HG03558 (cell line): Measurements from ENCODE around the gene THAP7.

ENCODE experiments used
- ATAC-seq: cut with Tn5 transposase; IDR thresholded peaks from one replicate; pipeline ENCODE4 v1.9.1; 2021; ENCODE audit warnings: moderate number of reproducible peaks; ENCODE audit not compliant: unreplicated experiment; ENCODE audit errors: extremely low read depth

Gene THAP7

DNA sequence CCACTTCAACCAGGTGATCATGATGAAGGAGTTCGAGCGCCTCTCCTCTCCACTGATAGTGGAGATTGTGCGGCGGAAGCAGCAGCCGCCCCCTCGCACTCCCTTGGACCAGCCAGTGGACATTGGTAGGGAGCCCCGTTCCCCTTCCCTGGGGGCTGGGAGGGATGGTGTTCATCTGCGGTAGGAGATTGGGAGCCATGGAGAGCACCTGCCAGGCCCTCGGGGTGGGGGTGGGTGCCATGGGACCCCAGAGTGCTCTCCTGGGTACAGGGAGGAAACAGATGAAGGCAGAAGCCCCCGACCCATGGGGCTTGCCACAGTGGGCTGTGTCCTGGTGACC lies 7.0 kb downstream of the THAP7 start:
- ATAC-seq, result no peak

DNA sequence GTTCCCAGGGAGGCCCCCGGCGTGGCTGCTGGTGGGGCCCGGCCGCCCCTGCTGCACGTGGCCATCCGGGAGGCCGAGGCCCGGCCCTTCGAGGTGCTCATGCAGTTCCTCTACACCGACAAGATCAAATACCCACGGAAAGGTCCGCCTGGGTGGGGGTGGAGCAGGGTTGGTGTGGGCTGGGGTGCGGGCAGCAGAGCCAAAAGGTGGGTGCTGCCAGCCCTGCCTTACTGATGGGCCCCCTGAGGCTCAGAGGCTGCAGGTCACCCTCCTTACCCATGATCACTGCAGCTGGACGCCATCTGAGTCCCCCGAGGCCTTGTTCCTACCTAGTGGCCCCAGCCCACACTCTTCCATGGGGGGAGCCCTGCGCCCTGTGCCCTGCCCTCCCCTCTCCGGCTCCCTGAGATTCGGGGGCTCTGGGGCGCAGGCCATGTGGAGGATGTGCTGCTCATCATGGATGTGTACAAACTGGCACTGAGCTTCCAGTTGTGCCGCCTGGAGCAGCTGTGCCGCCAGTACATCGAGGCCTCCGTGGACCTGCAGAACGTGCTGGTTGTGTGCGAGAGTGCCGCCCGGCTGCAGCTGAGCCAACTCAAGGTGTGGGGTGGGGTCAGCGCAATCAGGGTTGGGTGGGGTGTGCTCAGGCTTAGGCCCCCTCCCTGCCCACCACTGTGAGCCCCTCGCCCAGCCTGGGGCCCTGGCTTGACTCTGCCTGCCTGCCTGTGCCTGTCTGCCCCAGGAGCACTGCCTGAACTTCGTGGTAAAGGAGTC lies 7.6 kb downstream of the THAP7 start:
- no peak for ATAC-seq

DNA sequence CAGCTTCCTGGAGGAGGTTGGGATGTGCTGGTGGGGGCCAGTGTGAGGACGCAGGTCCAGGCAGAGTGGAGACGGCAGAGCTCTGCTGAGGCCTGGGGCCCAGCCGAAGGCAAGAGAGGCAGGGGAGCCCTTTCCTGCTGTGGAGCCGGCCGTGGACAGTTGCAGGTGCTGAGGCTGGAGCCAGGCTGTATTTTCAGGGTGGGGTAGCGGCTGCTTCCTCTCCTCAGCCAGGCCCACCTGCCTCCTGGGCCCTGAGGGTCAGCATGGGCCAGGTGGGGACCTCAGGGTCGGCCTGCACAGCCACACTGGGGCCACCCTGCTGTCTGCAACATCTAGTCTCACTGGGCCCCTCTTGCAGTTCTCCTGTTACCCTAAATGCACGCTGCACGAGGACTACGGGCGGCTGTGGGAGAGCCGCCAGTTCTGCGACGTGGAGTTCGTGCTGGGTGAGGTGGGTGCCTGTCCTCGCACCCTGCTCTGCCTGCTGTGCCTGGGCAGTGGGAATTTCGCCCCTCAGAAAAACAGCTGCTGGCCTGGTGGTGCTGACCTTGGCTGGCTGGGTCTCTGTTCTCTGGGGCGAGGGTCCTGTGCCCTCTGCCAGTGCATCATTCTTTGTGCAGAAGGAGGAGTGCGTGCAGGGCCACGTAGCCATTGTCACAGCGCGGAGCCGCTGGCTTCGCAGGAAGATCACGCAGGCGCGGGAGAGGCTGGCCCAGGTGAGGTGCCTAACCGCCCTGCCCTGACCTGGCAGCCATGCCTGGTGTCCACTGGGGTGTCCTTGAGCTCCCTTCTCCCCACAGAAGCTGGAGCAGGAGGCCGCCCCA lies 8.4 kb downstream of the THAP7 start:
- no peak for ATAC-seq

DNA sequence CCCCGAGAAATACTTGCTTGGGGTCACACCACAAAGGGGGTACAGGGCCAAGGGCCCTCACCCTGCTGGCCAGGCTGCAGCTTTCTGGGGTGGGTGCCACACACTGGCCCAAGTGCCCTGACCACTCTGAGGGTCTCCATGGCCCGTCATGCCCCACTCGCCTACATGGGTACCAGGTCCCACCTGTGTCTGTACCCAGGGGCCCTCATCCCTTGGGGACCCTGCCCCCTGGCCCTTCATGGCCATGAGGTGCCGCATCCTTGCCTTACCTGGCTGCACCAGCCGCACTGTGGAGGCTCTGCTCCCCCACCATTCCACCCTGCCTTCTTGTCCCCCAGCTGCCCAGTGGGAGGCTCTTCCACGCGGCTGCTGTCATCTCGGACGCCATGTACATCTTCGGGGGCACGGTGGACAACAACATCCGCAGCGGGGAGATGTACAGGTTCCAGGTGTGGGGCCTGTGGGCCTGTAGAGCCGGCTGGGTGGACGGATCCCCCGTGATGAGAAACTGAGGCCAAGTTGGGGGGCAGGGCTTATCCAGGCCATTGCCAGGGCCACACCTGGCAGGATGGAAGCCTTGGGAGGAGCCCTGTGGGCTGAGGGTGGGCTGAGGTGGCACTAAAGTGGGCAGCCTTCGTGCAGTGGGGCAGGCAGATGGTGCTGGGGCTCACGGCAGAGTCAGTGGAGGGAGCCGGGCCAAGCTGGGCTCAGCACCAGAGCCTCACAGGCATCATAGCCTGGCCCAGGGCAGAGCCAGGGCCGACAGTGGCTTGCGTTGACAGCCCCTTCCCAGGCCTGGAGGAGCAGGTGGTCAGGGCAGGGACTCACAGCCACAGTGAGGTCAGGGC lies 9.2 kb downstream of the THAP7 start:
- no peak for ATAC-seq

DNA sequence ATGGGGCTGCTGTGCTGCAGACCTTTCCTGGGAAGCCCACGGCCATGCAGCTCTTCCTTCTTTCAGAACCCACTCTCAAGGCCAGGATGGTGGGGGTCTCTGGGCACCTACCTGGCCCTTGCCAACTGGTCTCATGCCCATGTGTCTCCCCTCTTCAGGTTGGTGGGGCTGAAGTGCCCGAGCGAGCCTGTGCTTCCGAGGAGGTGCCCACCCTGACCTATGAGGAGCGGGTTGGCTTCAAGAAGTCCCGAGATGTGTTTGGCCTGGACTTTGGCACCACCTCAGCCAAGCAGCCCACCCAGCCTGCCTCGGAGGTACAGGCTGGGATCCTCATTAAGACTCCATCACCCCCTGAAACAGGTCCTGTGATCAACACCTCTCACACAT lies 9.9 kb downstream of the THAP7 start:
- no peak for ATAC-seq

DNA sequence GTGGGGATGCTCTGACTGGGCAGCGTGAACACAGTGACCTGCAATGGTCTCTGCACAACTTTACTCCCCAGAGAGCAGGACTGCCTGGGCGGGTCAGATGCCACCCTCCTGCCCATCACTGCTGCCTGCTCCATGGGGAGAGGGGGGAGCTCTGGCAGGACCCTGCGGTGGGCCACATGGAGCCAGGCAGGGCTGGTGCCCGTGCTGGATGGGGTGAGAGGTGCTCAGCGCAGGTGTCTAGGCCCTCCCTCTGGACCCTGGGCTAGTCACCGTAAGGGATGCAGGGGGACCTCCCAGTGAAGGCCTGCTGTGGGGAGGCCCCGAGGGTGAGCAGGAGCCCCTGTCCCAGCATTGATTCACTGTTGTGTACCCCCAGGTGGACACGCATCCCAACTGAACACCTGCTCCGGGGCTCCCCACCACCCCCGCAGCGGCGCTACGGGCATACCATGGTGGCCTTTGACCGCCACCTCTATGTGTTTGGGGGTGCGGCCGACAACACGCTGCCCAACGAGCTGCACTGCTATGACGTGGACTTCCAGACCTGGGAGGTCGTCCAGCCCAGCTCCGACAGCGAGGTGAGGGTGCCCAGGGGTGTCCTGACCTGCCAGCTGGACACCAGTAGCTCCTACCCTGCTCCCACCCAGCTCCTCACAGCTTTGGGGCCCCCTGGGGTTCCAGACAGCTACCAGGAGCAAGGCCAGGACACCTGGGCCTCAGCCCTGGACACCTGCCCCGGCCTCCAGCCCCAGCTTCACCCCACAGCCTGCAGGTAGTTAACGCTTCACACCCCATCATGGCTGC lies 10.5 kb downstream of the THAP7 start:
- ATAC-seq, result no peak

DNA sequence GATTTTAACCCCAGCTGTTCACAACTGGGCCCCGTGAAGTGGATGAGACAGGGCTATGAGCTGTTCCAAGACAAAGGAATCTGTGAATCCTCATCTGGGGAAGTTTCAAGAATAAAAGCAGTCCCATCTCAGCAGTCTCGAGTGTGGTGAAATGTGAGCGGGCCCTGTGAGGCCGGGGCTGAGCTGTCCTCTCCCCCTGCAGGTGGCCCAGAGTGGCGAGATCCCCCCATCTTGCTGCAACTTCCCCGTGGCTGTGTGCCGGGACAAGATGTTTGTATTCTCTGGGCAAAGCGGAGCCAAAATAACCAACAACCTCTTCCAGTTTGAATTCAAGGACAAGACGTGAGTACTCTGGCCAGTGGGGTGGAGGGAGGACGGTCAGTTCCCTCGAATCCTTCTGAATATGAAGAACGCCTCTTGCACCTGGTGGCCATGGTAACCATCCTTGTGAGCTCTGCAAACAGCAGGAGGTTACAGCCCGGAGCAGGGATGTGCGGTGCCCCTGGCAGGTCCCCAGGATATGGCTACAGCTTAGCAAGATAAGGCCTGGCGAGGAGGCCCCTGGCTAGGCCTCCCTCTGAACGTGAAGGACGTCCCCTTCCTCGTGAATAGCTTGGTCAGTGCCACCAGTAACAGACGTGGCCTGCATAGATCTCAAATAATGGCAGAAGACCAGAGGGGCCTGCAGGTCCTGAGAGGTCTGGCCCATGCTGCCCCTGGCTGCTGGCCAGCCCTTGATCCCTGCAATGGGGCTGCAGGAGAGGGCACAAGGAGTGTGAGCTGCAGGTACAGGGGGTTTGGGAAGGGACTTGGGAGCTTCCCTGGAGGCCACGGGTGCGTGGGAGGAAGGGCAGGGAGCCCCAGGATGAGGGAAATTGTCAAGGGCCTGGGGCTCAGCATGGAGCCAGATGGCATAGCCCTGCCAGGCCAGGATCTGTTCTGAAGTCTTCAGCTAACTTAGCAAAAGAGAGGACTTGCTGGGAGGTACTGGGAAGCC lies 11.4 kb downstream of the THAP7 start:
- ATAC-seq, result no peak

DNA sequence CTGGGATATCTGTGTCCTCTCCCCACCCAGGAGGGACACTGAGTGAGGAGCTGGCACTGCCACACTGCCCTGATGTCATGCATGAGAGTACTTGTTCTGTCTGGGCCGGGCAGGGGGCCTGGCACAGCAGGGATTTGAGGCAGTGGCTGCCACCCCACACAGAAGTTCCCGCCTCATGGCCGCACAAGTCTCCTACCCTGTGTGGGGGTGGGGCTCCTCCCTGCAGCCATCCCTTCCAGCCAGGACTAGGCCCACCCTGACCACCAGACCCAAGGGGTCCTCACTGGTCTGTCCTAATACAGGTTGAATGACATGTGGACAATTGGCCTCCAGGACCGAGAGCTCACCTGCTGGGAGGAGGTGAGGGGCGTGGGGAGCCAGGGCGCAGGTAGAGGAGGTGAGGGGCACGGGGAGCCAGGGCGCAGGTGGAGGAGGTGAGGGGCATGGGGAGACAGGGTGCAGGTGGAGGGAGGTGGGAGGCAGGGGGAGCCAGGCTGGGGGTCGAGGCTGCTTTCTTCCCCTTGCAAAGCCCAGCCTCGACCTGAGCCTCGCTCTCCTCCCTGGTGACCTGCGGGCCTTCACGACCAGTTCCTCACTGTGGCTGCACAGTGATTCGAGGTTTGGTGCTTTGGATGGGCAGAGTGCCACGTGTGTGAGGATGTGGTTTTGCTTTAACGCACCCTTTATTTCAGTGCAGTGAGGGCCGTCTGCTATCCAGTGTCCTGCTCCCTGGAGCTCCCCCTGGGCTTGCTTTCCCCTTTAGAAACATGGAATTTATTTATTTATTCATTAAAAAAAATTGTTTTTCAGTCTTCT lies 12.4 kb downstream of the THAP7 start:
- no peak for ATAC-seq

DNA sequence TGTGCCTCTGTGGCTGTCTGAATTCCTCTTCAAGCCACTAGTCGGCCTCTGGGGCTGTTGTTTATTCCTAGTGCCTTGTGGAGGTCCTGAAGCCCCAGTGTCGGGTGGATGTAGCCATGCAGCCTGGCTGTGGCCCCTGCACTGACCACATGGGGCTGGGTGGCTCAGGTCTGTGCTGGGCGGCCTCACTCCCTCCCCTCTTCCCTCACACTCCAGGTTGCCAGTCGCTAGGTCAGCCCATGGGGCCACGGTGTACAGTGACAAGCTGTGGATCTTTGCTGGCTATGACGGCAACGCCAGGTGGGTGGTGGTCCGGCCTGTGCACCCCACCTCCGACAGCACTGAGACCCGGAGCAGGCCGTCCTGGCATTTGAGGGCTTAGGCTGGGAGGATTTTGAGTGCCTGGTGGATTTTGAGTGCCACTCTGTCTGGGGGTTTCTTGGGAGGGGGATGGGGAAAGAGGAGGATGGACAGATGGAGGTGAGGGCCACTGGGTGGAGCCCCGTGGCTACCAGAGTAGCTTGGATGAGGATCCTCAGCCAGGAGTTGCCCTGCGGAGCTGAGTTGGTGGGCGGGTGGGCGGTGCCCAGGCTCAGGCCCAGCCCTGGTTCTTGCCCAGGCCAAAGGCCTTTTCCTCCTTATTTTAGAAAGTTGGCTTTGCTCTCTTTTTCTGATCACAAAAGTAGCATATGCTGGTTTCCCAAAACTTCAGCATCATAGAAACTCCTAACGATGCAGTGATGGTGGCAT lies 13.2 kb downstream of the THAP7 start:
- ATAC-seq, result no peak

DNA sequence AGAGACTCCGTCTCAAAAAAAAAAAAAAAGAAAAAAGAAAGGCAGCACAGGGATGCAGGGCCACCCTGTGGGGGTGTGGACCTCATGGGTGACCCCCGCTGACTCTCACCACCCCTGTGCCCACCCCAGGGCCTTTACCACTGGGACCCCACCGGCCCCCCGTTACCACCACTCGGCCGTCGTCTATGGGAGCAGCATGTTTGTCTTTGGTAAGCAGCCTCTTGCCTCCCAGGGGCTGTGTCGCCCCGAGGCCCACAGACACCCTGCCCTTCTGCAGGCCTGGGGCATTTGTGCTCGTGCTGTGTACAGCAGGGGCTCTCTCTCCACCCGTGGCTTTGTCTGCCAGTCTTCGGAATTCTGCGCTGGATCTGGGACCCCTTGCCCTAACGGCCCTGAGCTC lies 14.5 kb downstream of the THAP7 start:
- ATAC-seq, result no peak

DNA sequence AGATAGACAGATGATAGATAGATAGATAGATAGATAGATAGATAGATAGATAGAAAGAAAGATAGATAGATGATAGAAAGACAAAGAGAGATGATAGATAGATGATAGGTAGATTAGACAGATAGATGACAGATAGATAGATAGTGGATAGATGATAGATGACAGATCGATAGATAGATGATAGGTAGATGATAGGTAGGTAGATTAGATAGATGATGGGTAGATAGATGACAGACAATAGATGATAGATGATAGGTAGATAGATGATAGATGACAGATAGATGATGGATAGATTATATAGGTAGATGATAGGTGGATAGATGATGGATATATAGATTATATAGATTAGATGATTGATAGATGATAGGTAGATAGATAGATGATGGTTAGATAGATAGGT lies 15.6 kb downstream of the THAP7 start:
- ATAC-seq, result no peak

DNA sequence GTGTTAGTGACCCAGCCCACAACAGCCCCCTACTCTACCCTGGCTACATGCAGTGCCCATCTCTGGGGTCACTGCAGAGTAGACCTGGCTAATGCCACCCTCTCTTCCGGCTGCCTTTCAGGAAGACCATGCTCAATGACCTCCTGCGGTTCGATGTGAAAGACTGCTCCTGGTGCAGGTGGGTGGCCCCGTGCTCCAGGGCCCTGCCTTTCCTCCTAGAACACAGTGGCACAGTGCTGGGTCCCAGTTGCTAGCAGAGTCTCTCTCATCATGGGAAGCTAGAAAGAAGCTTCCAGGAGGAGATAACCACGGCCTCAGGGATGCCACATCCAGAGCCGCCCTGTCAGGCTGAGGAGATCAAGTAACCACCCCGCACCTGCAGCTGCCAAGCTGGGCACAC lies 16.2 kb downstream of the THAP7 start:
- no peak for ATAC-seq

DNA sequence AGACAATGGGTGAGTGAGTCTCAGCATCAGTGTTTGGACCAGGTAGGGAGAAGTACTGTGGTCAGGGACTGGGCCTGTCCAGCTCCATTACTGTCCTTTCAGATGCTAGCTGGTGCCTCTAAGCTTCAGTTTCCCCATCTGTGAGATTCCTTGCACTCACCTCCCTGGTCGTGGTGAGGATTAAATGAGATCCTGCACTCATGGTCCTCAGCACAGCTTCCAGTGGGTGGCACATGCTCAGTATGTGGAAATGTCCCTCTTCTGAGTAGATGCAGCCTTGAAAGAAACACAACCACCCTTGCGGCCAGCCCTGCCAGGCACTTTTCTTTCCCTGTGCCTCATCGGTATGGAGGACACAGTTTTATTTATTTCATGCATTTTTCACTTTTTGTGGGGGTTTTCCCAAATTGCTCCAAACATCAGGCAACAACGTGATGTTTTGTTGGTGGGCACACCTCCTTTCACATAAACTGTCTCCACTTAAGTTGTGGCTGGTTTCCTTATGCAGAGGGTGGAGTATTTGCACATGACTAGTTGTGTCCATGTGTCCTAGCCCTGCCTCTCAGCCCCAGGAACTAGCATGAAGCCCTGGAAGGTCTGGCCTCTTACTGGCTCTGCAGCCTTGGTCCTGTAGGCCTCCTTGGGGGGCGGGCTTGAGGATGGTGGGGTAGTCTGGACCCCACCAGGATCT lies 18.7 kb downstream of the THAP7 start:
- no peak for ATAC-seq

DNA sequence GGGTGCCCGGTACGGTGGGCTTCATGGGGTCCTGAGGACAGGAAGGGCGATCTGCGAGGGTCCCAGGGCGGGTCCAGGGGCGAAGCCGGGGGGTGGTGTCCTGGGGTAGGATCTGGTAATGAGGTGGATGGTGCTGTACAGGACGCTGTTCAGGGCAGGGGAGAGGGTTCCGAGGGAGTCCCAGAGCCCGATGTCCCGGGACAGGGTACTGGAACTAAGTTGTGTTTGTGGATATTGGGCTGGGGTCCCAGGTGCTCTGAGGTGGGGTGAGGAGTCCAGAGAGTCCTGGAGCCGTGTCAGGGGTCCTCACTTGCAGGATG lies 19.4 kb downstream of the THAP7 start:
- no peak for ATAC-seq

DNA sequence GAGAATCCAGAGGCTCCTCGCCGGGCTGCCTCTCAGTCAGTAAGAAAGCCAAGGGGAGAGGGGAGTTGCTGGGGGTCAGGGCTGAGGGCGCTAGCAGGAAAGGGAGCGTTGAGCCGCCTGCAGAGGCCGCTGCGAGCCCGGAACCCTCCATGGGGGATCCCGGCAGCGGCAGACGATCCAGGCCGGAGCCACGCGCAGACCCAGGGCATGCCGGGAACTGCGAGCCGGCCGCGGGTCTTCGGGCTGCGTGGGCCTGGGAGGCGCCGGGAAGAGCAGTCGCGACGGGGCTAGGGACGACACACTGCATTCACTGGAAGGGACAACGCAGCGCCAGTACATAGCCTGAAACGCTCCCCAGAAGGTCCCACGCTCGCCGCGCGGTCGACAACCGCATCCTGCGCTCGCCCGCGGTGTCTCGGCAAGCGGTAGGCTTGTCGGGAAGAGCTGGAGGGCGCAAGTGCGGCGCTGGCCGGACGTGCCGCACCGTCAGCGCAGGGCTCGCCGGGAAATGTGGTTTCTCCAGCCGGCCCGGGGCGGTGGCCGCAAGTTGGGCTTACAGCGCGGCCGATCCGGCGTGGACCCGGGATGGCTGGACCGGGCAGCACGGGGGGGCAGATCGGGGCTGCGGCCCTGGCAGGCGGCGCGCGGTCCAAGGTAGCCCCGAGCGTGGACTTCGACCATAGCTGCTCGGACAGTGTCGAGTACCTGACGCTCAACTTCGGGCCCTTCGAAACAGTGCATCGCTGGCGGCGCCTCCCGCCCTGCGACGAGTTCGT lies 19.9 kb downstream of the THAP7 start, which contains the start of gene LZTR1:
TSS of gene LZTR1 (plus strand) at position 511 of the 776 bp plus-strand sequence. CDS start at position 586, 75 bp downstream.
- no peak for ATAC-seq
